ENCODE results near the gene ODAD4. TPM values are rescaled to one million over a fixed set of nuclear protein-coding genes. Genes with fewer than 3 reads are reported as not detected.

The ODAD4 gene
- total and polyA plus RNA-seq, 2 experiments from 2014 or later, result 0.53 to 0.76 TPM

DNA sequence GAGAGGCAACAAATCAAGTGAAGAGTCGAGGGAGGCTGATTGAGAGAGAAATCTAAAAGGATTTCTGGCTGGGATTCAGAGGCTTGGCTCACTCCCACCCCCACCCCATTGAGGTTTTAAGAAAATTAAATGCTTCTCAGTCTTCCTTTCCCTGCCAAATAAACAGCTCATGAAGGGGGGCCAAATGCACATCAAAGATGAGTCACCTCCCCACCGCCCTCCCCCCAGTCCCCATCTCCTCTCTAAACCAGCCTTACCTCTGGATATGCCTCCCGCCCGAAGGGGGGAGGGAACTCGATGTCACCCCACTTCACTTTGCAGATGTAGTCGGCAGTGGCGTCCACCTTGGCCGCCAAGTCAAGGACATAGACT is 23.2 kb upstream of the ODAD4 start:
- Histone ChIP-seq H3K36me3 (replicated peaks; ENCODE audit: insufficient read depth, low read depth) (no peaks in the 10 kb centered on the region), H3K79me2 (peaks cover 23% of the 10 kb centered on the region), H3K4me3 (no peak overlapping the region), H3K9me3 (ENCODE audit: low read depth) (no peaks in the 10 kb centered on the region), H4K20me1 (ENCODE audit: insufficient read depth, poor library complexity, severe bottlenecking) (no peaks in the 10 kb centered on the region), H3K27me3 (no peaks in the 10 kb centered on the region), H3K27ac (peak overlapping the region; percentile 69), H3K4me1 (ENCODE audit: insufficient read depth) (peaks cover 12% of the 10 kb centered on the region), H2AFZ (no peak overlapping the region), H3K9me2 (replicated peaks; ENCODE audit: insufficient read depth) (no peaks in the 10 kb centered on the region), H3K4me2 (no peak overlapping the region)
- no peak for DNase-seq (ENCODE audit: low spot score)
- WGBS (ENCODE audit: low lambda C conversion rate, missing lambda C conversion rate), result 89% methylated on average over 8 of the region's 8 CpGs
- no peak for TF ChIP-seq EZH2 (IDR thresholded peaks at IDR 0.05; ENCODE audit: borderline replicate concordance)
- TF ChIP-seq EZH2phosphoT487 (IDR thresholded peaks at IDR 0.05; ENCODE audit: low read depth, severe bottlenecking, unreplicated experiment), result no peak
- TF ChIP-seq, protein P1, sequence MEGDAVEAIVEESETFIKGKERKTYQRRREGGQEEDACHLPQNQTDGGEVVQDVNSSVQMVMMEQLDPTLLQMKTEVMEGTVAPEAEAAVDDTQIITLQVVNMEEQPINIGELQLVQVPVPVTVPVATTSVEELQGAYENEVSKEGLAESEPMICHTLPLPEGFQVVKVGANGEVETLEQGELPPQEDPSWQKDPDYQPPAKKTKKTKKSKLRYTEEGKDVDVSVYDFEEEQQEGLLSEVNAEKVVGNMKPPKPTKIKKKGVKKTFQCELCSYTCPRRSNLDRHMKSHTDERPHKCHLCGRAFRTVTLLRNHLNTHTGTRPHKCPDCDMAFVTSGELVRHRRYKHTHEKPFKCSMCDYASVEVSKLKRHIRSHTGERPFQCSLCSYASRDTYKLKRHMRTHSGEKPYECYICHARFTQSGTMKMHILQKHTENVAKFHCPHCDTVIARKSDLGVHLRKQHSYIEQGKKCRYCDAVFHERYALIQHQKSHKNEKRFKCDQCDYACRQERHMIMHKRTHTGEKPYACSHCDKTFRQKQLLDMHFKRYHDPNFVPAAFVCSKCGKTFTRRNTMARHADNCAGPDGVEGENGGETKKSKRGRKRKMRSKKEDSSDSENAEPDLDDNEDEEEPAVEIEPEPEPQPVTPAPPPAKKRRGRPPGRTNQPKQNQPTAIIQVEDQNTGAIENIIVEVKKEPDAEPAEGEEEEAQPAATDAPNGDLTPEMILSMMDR (IDR thresholded peaks at IDR 0.05; ENCODE audit: poor library complexity), result no peak

DNA sequence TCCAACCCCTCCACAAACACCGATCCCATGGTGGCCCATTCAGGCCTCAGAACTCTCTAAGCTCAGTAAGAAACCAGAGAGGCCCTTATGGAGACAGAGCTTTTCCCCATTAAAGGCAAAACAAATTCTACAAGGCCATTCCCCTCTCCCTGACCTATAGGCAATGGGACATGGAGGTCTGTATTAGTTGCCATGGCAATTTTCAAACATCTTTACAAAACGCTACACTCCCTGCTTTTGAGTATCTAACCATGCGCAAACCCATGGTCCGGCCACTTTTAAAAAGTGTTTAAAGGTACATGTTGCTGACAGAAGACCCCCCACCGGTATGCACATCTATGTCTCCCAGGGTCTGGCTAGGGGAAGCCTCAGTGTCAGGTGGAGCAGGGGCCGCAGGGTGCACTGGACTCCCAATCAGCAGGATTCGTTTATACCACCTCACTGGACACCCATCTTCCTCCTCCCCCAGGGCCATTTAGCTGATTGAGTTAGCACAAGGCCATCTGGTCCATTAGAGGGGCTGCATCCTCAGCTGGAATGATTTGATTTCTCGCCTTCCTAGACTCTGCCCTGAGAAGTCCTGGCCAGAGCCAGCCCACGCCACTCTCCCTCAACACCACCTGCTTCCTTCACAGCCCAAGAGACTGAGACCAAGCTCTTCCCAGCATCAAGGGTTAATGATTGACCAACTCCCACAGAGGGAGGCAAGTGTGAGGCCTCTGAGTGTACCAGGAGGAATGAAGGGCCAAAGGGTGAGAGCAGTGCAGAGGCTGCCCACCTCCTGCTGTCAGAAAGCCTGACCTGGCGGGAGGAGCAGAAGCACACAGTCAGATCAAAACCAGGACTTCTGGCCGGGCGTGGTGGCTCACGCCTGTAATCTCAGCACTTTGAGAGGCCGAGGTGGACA is 22.5 kb upstream of the ODAD4 start:
- no peaks in the 10 kb centered on the region for H3K9me2 ChIP-seq (replicated peaks; ENCODE audit: insufficient read depth)
- H2AFZ ChIP-seq, result no peak overlapping the region
- H3K9me3 ChIP-seq (ENCODE audit: low read depth), result no peaks in the 10 kb centered on the region
- no peak overlapping the region for H3K4me3 ChIP-seq
- DNase-seq (ENCODE audit: low spot score), result peak; percentile 85
- H3K36me3 ChIP-seq (replicated peaks; ENCODE audit: insufficient read depth, low read depth), result no peaks in the 10 kb centered on the region
- TF ChIP-seq EZH2phosphoT487 (IDR thresholded peaks at IDR 0.05; ENCODE audit: low read depth, severe bottlenecking, unreplicated experiment) (no peak), EZH2 (IDR thresholded peaks at IDR 0.05; ENCODE audit: borderline replicate concordance) (no peak)
- TF ChIP-seq, protein P1 (IDR thresholded peaks at IDR 0.05; ENCODE audit: poor library complexity), result no peak
- peak overlapping the region; percentile 23 for H3K4me2 ChIP-seq
- peaks cover 30% of the 10 kb centered on the region for H3K79me2 ChIP-seq
- H3K4me1 ChIP-seq (ENCODE audit: insufficient read depth), result peaks cover 12% of the 10 kb centered on the region
- H3K27me3 ChIP-seq, result no peaks in the 10 kb centered on the region
- peaks cover 6% of the 10 kb centered on the region for H4K20me1 ChIP-seq (ENCODE audit: insufficient read depth, poor library complexity, severe bottlenecking)
- 67% methylated on average over 14 of the region's 14 CpGs for WGBS (ENCODE audit: low lambda C conversion rate, missing lambda C conversion rate)
- H3K27ac ChIP-seq, result peak overlapping the region; percentile 79

DNA sequence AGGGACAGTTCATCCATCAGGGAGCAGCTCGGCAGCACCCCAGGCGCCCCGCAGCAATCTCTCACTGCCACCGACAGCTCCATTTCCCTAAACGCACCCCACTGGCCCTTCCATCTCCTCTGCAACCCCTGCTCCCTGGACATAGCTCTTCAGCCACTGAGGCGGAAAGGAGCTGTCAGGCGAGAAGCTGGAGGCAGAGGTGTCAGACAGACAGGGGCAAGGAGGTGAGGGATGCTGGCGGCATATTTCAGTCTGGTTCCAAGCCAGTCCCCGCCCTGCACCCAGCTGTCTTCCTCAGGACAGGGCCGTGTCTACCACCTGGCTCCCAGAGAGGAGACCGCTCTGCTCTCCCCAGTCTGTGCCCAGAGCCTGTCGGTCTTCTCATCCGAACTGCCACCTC is 21.3 kb upstream of the ODAD4 start:
- Histone ChIP-seq H2AFZ (no peak overlapping the region), H4K20me1 (ENCODE audit: insufficient read depth, poor library complexity, severe bottlenecking) (peaks cover 17% of the 10 kb centered on the region), H3K36me3 (replicated peaks; ENCODE audit: insufficient read depth, low read depth) (no peaks in the 10 kb centered on the region), H3K4me2 (no peak overlapping the region), H3K27me3 (no peaks in the 10 kb centered on the region), H3K9me3 (ENCODE audit: low read depth) (no peaks in the 10 kb centered on the region), H3K79me2 (peaks cover 43% of the 10 kb centered on the region), H3K27ac (no peak overlapping the region), H3K9me2 (replicated peaks; ENCODE audit: insufficient read depth) (no peaks in the 10 kb centered on the region), H3K4me3 (no peak overlapping the region), H3K4me1 (ENCODE audit: insufficient read depth) (peaks cover 20% of the 10 kb centered on the region)
- DNase-seq (ENCODE audit: low spot score), result no peak
- TF ChIP-seq EZH2 (IDR thresholded peaks at IDR 0.05; ENCODE audit: borderline replicate concordance) (no peak), EZH2phosphoT487 (IDR thresholded peaks at IDR 0.05; ENCODE audit: low read depth, severe bottlenecking, unreplicated experiment) (no peak)
- TF ChIP-seq, protein P1 (IDR thresholded peaks at IDR 0.05; ENCODE audit: poor library complexity), result no peak
- 93% methylated on average over 13 of the region's 13 CpGs for WGBS (ENCODE audit: low lambda C conversion rate, missing lambda C conversion rate)
